ENCODE data around the gene AQP12B. TPM values are rescaled to one million over a fixed set of nuclear protein-coding genes. Genes with fewer than 3 reads are reported as not detected.

Gene AQP12B
- total RNA-seq, 1 donor from 2014 or later: not detected

DNA sequence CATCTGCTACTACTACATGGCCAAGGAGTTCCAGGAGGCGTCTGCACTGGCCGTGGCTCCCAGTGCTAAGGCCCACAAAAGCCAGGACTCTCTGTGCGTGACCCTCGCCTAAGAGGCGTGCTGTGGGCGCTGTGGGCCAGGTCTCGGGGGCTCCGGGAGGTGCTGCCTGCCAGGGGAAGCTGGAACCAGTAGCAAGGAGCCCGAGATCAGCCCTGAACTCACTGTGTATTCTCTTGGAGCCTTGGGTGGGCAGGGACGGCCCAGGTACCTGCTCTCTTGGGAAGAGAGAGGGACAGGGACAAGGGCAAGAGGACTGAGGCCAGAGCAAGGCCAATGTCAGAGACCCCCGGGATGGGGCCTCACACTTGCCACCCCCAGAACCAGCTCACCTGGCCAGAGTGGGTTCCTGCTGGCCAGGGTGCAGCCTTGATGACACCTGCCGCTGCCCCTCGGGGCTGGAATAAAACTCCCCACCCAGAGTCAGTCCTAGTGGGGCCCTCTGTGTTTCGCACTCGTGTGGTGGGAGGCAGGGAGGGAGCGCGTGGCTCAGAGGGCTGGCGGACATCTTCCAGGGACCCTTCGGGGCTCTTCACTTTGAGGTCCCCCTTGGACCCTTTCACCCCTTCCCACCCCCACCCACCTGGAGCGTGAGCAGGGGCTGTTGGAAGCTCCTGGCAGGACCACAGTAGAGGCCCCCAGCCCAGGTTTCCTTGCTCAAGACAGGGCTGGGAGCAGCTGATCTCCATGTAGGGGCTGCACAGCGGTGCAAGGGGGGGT, 51.7 kb downstream of the AQP12B start:
- no peaks in the 10 kb centered on the region for H3K27me3 ChIP-seq (ENCODE audit: control insufficient read depth, insufficient read depth, low read length)
- H3K4me3 ChIP-seq (ENCODE audit: low read depth, low read length): no peak overlapping the region
- FAIRE-seq (no peak), DNase-seq (ENCODE audit: low read depth) (no peak)
- no peaks in the 10 kb centered on the region for H3K36me3 ChIP-seq (ENCODE audit: control insufficient read depth, insufficient read depth, low read length)
- TF ChIP-seq, protein P1, sequence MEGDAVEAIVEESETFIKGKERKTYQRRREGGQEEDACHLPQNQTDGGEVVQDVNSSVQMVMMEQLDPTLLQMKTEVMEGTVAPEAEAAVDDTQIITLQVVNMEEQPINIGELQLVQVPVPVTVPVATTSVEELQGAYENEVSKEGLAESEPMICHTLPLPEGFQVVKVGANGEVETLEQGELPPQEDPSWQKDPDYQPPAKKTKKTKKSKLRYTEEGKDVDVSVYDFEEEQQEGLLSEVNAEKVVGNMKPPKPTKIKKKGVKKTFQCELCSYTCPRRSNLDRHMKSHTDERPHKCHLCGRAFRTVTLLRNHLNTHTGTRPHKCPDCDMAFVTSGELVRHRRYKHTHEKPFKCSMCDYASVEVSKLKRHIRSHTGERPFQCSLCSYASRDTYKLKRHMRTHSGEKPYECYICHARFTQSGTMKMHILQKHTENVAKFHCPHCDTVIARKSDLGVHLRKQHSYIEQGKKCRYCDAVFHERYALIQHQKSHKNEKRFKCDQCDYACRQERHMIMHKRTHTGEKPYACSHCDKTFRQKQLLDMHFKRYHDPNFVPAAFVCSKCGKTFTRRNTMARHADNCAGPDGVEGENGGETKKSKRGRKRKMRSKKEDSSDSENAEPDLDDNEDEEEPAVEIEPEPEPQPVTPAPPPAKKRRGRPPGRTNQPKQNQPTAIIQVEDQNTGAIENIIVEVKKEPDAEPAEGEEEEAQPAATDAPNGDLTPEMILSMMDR (IDR thresholded peaks at IDR 0.05; ENCODE audit: insufficient read depth, low read length, severe bottlenecking): no peak

DNA sequence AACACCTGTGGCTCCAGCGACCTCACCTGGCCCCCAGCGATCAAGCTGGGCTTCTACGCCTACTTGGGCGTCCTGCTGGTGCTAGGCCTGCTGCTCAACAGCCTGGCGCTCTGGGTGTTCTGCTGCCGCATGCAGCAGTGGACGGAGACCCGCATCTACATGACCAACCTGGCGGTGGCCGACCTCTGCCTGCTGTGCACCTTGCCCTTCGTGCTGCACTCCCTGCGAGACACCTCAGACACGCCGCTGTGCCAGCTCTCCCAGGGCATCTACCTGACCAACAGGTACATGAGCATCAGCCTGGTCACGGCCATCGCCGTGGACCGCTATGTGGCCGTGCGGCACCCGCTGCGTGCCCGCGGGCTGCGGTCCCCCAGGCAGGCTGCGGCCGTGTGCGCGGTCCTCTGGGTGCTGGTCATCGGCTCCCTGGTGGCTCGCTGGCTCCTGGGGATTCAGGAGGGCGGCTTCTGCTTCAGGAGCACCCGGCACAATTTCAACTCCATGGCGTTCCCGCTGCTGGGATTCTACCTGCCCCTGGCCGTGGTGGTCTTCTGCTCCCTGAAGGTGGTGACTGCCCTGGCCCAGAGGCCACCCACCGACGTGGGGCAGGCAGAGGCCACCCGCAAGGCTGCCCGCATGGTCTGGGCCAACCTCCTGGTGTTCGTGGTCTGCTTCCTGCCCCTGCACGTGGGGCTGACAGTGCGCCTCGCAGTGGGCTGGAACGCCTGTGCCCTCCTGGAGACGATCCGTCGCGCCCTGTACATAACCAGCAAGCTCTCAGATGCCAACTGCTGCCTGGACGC, 52.5 kb downstream of the AQP12B start:
- DNase-seq (ENCODE audit: low read depth) (no peak), FAIRE-seq (no peak)
- TF ChIP-seq, protein P1 (IDR thresholded peaks at IDR 0.05; ENCODE audit: insufficient read depth, low read length, severe bottlenecking): no peak

GRCh38 chr2:240629619-240629967, 53.1 kb downstream of the AQP12B start:
- DNase-seq (ENCODE audit: low read depth) (no peak), FAIRE-seq (no peak)
- Histone ChIP-seq H3K27me3 (ENCODE audit: control insufficient read depth, insufficient read depth, low read length) (no peaks in the 10 kb centered on the region), H3K36me3 (ENCODE audit: control insufficient read depth, insufficient read depth, low read length) (no peaks in the 10 kb centered on the region), H3K4me3 (ENCODE audit: low read depth, low read length) (no peak overlapping the region)
- TF ChIP-seq, protein P1 (IDR thresholded peaks at IDR 0.05; ENCODE audit: insufficient read depth, low read length, severe bottlenecking): no peak

More for the DNA sequence above, 52.5 kb downstream of the AQP12B start:
- Histone ChIP-seq H3K4me3 (ENCODE audit: low read depth, low read length) (no peak overlapping the region), H3K27me3 (ENCODE audit: control insufficient read depth, insufficient read depth, low read length) (no peaks in the 10 kb centered on the region), H3K36me3 (ENCODE audit: control insufficient read depth, insufficient read depth, low read length) (no peaks in the 10 kb centered on the region)

GRCh38 chr2:240628808-240629618, 53.7 kb downstream of the AQP12B start:
- Histone ChIP-seq H3K27me3 (ENCODE audit: control insufficient read depth, insufficient read depth, low read length) (no peaks in the 10 kb centered on the region), H3K4me3 (ENCODE audit: low read depth, low read length) (no peak overlapping the region), H3K36me3 (ENCODE audit: control insufficient read depth, insufficient read depth, low read length) (no peaks in the 10 kb centered on the region)
- DNase-seq (ENCODE audit: low read depth): no peak
- peak; percentile 64 for FAIRE-seq
- TF ChIP-seq, protein P1 (IDR thresholded peaks at IDR 0.05; ENCODE audit: insufficient read depth, low read length, severe bottlenecking): no peak

- FAIRE-seq (no peak), DNase-seq (ENCODE audit: low read depth) (no peak)
- no peaks in the 10 kb centered on the region for H3K36me3 ChIP-seq (ENCODE audit: control insufficient read depth, insufficient read depth, low read length)
- H3K27me3 ChIP-seq (ENCODE audit: control insufficient read depth, insufficient read depth, low read length): no peaks in the 10 kb centered on the region
- TF ChIP-seq, protein P1 (IDR thresholded peaks at IDR 0.05; ENCODE audit: insufficient read depth, low read length, severe bottlenecking): no peak
- no peak overlapping the region for H3K4me3 ChIP-seq (ENCODE audit: low read depth, low read length)
These were observed 54.2 kb downstream of the AQP12B start for GRCh38 chr2:240628507-240628807.

All from bronchial epithelial cell (primary cell).